Measurements from ENCODE around the gene PNMA6E.
"Not testable (repeated sequence)": the region's sequence is repeated elsewhere in the genome, so short reads cannot be mapped to it uniquely, and the experiment has no call there.

Gene PNMA6E

GRCh38 chrX:153388722-153389459, 12.3 kb downstream of the PNMA6E start:
- DNase-seq (ENCODE audit: low read depth) = no peak
- no peak for TF ChIP-seq MAX (IDR thresholded peaks at IDR 0.05; ENCODE audit: low read depth, low read length)
- no peak for TF ChIP-seq POLR2A (IDR thresholded peaks at IDR 0.05; ENCODE audit: extremely low read depth, insufficient read length)
- no peak for TF ChIP-seq CTCF (IDR thresholded peaks at IDR 0.05; ENCODE audit: low read depth, low read length)
- no peak for TF ChIP-seq MYC (IDR thresholded peaks at IDR 0.05; ENCODE audit: low read depth, low read length)
- H3K4me3 ChIP-seq (ENCODE audit: low read depth, low read length) = no peak overlapping the region

GRCh38 chrX:153387987-153388721, 13.0 kb downstream of the PNMA6E start:
- no peak for DNase-seq (ENCODE audit: low read depth)
- no peak for TF ChIP-seq MYC (IDR thresholded peaks at IDR 0.05; ENCODE audit: low read depth, low read length)
- no peak for TF ChIP-seq POLR2A (IDR thresholded peaks at IDR 0.05; ENCODE audit: extremely low read depth, insufficient read length)
- no peak for TF ChIP-seq MAX (IDR thresholded peaks at IDR 0.05; ENCODE audit: low read depth, low read length)
- TF ChIP-seq CTCF (IDR thresholded peaks at IDR 0.05; ENCODE audit: low read depth, low read length) = no peak
- no peak overlapping the region for H3K4me3 ChIP-seq (ENCODE audit: low read depth, low read length)

- no peak overlapping the region for H3K4me3 ChIP-seq (ENCODE audit: low read depth, low read length)
- TF ChIP-seq MAX (IDR thresholded peaks at IDR 0.05; ENCODE audit: low read depth, low read length) (no peak), POLR2A (IDR thresholded peaks at IDR 0.05; ENCODE audit: extremely low read depth, insufficient read length) (no peak), MYC (IDR thresholded peaks at IDR 0.05; ENCODE audit: low read depth, low read length) (no peak), CTCF (IDR thresholded peaks at IDR 0.05; ENCODE audit: low read depth, low read length) (no peak)
- DNase-seq (ENCODE audit: low read depth) = no peak
Measured at GRCh38 chrX:153387345-153387744, 13.8 kb downstream of the PNMA6E start.

GRCh38 chrX:153386097-153386496, 15.1 kb downstream of the PNMA6E start:
- DNase-seq (ENCODE audit: low read depth) = no peak
- no peak overlapping the region for H3K4me3 ChIP-seq (ENCODE audit: low read depth, low read length)
- TF ChIP-seq MYC (IDR thresholded peaks at IDR 0.05; ENCODE audit: low read depth, low read length) = no peak
- TF ChIP-seq CTCF (IDR thresholded peaks at IDR 0.05; ENCODE audit: low read depth, low read length) = no peak
- TF ChIP-seq POLR2A (IDR thresholded peaks at IDR 0.05; ENCODE audit: extremely low read depth, insufficient read length) = no peak
- no peak for TF ChIP-seq MAX (IDR thresholded peaks at IDR 0.05; ENCODE audit: low read depth, low read length)

GRCh38 chrX:153384973-153385372, 16.2 kb downstream of the PNMA6E start:
- H3K4me3 ChIP-seq (ENCODE audit: low read depth, low read length); DNase-seq (ENCODE audit: low read depth): not testable (repeated sequence)

GRCh38 chrX:153384390-153384789, 16.8 kb downstream of the PNMA6E start:
- H3K4me3 ChIP-seq (ENCODE audit: low read depth, low read length) = no peak overlapping the region
- DNase-seq (ENCODE audit: low read depth) = no peak
- TF ChIP-seq CTCF (IDR thresholded peaks at IDR 0.05; ENCODE audit: low read depth, low read length) (no peak), POLR2A (IDR thresholded peaks at IDR 0.05; ENCODE audit: extremely low read depth, insufficient read length) (no peak), MYC (IDR thresholded peaks at IDR 0.05; ENCODE audit: low read depth, low read length) (no peak), MAX (IDR thresholded peaks at IDR 0.05; ENCODE audit: low read depth, low read length) (no peak)
